B cell (primary cell): ENCODE results near the gene ANKS1B. TPM values are rescaled to one million over a fixed set of nuclear protein-coding genes. Genes with fewer than 3 reads are reported as not detected.

Experiments used
- ATAC-seq: fragments of 200-7000 bp; cut with Tn5 transposase; one replicate; pipeline ENCODE4 v1.10.0; 2021; ENCODE audit warnings: low read depth, mild to moderate bottlenecking, moderate number of reproducible peaks, moderate library complexity
- CTCF ChIA-PET: fragments of 350-600 bp; sonication (Branson Sonifier 250); formaldehyde crosslinking; loops from one replicate; lab custom pipeline; 2021; ENCODE audit warnings: antibody characterized with exemption, inconsistent platforms; lab: Charles Lee
- POLR2A ChIA-PET: fragments of 350-600 bp; sonication (Branson Sonifier 250); formaldehyde crosslinking; loops from one replicate; lab custom pipeline; 2021; ENCODE audit warnings: antibody characterized with exemption; lab: Charles Lee
- DNase-seq: peaks from one replicate; pipeline ENCODE4 v3.0.0; 2013
- H2AFZ ChIP-seq: 2 replicates; pipeline ENCODE4 v1.6.1; 2012; ENCODE audit warnings: mild to moderate bottlenecking, low read depth, low read length; ENCODE audit not compliant: insufficient read depth, poor library complexity, severe bottlenecking
- H3K27ac ChIP-seq, 2 donors: 1 replicate in 1 of 2; 2 replicates in 1 of 2; pipeline ENCODE4 v1.5.1; 2012 to 2013; ENCODE audit warnings: low read length in 2 of 2, mild to moderate bottlenecking in 2 of 2, moderate library complexity in 1 of 2
- H3K27me3 ChIP-seq, 4 experiments: fragments of 200-600 bp in 1 of 4; sonication (generic) in 1 of 4; replicated peaks in 1 of 4; 1 replicate in 2 of 4; 2 replicates in 2 of 4; pipeline versions ENCODE4 v1.6.1 to v1.7.0; 2013 to 2016; ENCODE audit warnings: low read length in 3 of 4, mild to moderate bottlenecking in 2 of 4, mixed read lengths in 1 of 4, moderate library complexity in 1 of 4; ENCODE audit not compliant: insufficient read depth in 4 of 4, control insufficient read depth in 3 of 4; ENCODE audit errors: control extremely low read depth in 1 of 4
- H3K36me3 ChIP-seq, 2 experiments: replicated peaks in 1 of 2; 1 replicate in 1 of 2; 2 replicates in 1 of 2; pipeline versions ENCODE4 v1.6.1 to v1.7.1; 2013; ENCODE audit warnings: low read length in 1 of 2; ENCODE audit not compliant: insufficient read depth in 2 of 2, control insufficient read depth in 1 of 2; ENCODE audit errors: control extremely low read depth in 1 of 2, extremely low read depth in 1 of 2
- H3K4me1 ChIP-seq, 2 donors: fragments of 200-600 bp in 1 of 2; sonication (generic) in 1 of 2; 1 replicate in 1 of 2; 2 replicates in 1 of 2; pipeline versions ENCODE4 v1.5.1 to v1.6.1; 2013 to 2017; ENCODE audit warnings: low read length in 2 of 2; ENCODE audit not compliant: control insufficient read depth in 2 of 2, insufficient read depth in 2 of 2
- H3K4me2 ChIP-seq: replicated peaks from 2 replicates; pipeline ENCODE3; 2012; ENCODE audit warnings: mild to moderate bottlenecking, low read depth, low read length; ENCODE audit not compliant: poor library complexity, severe bottlenecking
- H3K4me3 ChIP-seq, 5 experiments: fragments of 200-600 bp in 1 of 5; sonication (generic) in 1 of 5; 1 replicate in 3 of 5; 2 replicates in 2 of 5; pipeline versions ENCODE4 v1.5.1 to v1.7.0; 2011 to 2016; ENCODE audit warnings: low read length in 4 of 5, mild to moderate bottlenecking in 4 of 5, low read depth in 2 of 5, control low read depth in 1 of 5, moderate library complexity in 1 of 5; ENCODE audit not compliant: insufficient read depth in 1 of 5; ENCODE audit errors: control extremely low read depth in 1 of 5, extremely low read depth in 1 of 5
- H3K79me2 ChIP-seq: fragments of 200-600 bp; sonication (generic); one replicate; pipeline ENCODE4 v1.6.0; 2016; ENCODE audit warnings: low read length; ENCODE audit not compliant: control insufficient read depth, insufficient read depth
- H3K9ac ChIP-seq: fragments of 200-600 bp; sonication (generic); 2 replicates; pipeline ENCODE4 v1.6.1; 2017; ENCODE audit warnings: mild to moderate bottlenecking, low read length, moderate library complexity
- H3K9me3 ChIP-seq, 3 donors: one replicate each; pipeline versions ENCODE4 v1.6.1 to v1.7.1; 2013; ENCODE audit warnings: low read length in 2 of 3; ENCODE audit not compliant: control insufficient read depth in 2 of 3, insufficient read depth in 1 of 3; ENCODE audit errors: control extremely low read depth in 1 of 3
- H4K20me1 ChIP-seq: 2 replicates; pipeline ENCODE4 v1.6.0; 2012; ENCODE audit warnings: mild to moderate bottlenecking, low read length; ENCODE audit not compliant: insufficient read depth, control insufficient read depth, poor library complexity, severe bottlenecking
- H3K27ac Mint-ChIP-seq: one replicate; pipeline ENCODE4 v1.8.0; 2021; ENCODE audit warnings: mixed read lengths
- H3K27me3 Mint-ChIP-seq: one replicate; pipeline ENCODE4 v1.8.0; 2021; ENCODE audit warnings: mixed read lengths
- H3K4me1 Mint-ChIP-seq: one replicate; pipeline ENCODE4 v1.8.0; 2021; ENCODE audit warnings: mixed read lengths
- H3K4me3 Mint-ChIP-seq: one replicate; pipeline ENCODE4 v1.8.0; 2021; ENCODE audit warnings: mixed read lengths
- H3K9me3 Mint-ChIP-seq: one replicate; pipeline ENCODE4 v1.8.0; 2022; ENCODE audit warnings: mixed read lengths; ENCODE audit not compliant: insufficient read depth
- EZH2 ChIP-seq: IDR thresholded peaks from 2 replicates; pipeline ENCODE4 v1.6.1; 2012; ENCODE audit warnings: borderline replicate concordance, low read depth, mild to moderate bottlenecking, moderate library complexity, low read length; ENCODE audit not compliant: insufficient read depth, poor library complexity, severe bottlenecking
- WGBS: methylation state at CpG from one replicate; pipeline ENCODE4 v1.1.5; 2013; ENCODE audit warnings: missing lambda C conversion rate; ENCODE audit not compliant: insufficient coverage; 5-methylcytosine and 5-hydroxymethylcytosine counted together
- intact Hi-C: fragments of 100-400 bp; cut with micrococcal nuclease; formaldehyde crosslinking; loops from one replicate; pipeline ENCODE4 v1.10.0; 2022
- polyA plus RNA-seq: library from polyadenylated mRNA; depleted of rRNA; stranded (reverse); fragments of >200 nt; gene quantifications from 2 replicates; pipeline ENCODE4 v1.2.3, GENCODE V29; 2012
- total RNA-seq, 2 donors: library from RNA; stranded (reverse); fragments of 120-200 nt in 1 of 2; gene quantifications; 1 replicate in 1 of 2; 2 replicates in 1 of 2; pipeline versions ENCODE4 v1.2.3 to v1.2.4, GENCODE V29; 2013 to 2022
- TF ChIP-seq, protein P1 (sequence below): fragments of 200-600 bp; IDR thresholded peaks from one replicate; pipeline ENCODE4 v1.8.0; 2022; ENCODE audit warnings: antibody characterized with exemption, mild to moderate bottlenecking

ANKS1B gene
- total and polyA plus RNA-seq, 2 donors (not counting 1 experiment from before 2014, with no cell fraction given): not detected

GRCh38 chr12:99192489-99192888 is 792.2 kb downstream of the ANKS1B start:
- Histone ChIP-seq H2AFZ (no peak overlapping the region), H3K4me2 (no peak overlapping the region), H3K36me3 (no peaks in the 10 kb centered on the region), H3K9ac (no peak overlapping the region), H3K27me3 (no peaks in the 10 kb centered on the region), H3K4me3 (no peak overlapping the region), H3K9me3 (no peaks in the 10 kb centered on the region), H3K4me1 (no peaks in the 10 kb centered on the region), H3K79me2 (no peaks in the 10 kb centered on the region), H3K27ac (no peak overlapping the region), H4K20me1 (no peaks in the 10 kb centered on the region)
- Mint-ChIP-seq H3K4me3 (no peak overlapping the region), H3K27ac (no peak overlapping the region), H3K9me3 (peaks cover 5% of the 10 kb centered on the region), H3K4me1 (no peaks in the 10 kb centered on the region), H3K27me3 (no peaks in the 10 kb centered on the region)
- ATAC-seq (no peak), DNase-seq (no peak)
- no peak for TF ChIP-seq EZH2
- TF ChIP-seq, protein P1, sequence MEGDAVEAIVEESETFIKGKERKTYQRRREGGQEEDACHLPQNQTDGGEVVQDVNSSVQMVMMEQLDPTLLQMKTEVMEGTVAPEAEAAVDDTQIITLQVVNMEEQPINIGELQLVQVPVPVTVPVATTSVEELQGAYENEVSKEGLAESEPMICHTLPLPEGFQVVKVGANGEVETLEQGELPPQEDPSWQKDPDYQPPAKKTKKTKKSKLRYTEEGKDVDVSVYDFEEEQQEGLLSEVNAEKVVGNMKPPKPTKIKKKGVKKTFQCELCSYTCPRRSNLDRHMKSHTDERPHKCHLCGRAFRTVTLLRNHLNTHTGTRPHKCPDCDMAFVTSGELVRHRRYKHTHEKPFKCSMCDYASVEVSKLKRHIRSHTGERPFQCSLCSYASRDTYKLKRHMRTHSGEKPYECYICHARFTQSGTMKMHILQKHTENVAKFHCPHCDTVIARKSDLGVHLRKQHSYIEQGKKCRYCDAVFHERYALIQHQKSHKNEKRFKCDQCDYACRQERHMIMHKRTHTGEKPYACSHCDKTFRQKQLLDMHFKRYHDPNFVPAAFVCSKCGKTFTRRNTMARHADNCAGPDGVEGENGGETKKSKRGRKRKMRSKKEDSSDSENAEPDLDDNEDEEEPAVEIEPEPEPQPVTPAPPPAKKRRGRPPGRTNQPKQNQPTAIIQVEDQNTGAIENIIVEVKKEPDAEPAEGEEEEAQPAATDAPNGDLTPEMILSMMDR: no peak
- intact Hi-C loops: no loop called here
- ChIA-PET CTCF (no interaction called here), POLR2A (no interaction called here)
- no CpG with 5 or more reads among the region's 3 CpGs for WGBS

- Histone ChIP-seq H3K27me3 (no peaks in the 10 kb centered on the region), H3K79me2 (no peaks in the 10 kb centered on the region), H3K4me1 (no peaks in the 10 kb centered on the region), H4K20me1 (no peaks in the 10 kb centered on the region), H3K9me3 (no peaks in the 10 kb centered on the region), H3K4me3 (no peak overlapping the region), H2AFZ (no peak overlapping the region), H3K9ac (no peak overlapping the region), H3K36me3 (no peaks in the 10 kb centered on the region), H3K4me2 (no peak overlapping the region), H3K27ac (no peak overlapping the region)
- H3K4me1 Mint-ChIP-seq: no peaks in the 10 kb centered on the region
- H3K4me3 Mint-ChIP-seq: no peak overlapping the region
- intact Hi-C loops: no loop called here
- POLR2A ChIA-PET: no interaction called here
- ATAC-seq: no peak
- DNase-seq: no peak
- CTCF ChIA-PET: no interaction called here
- H3K27ac Mint-ChIP-seq: no peak overlapping the region
- H3K9me3 Mint-ChIP-seq: peaks cover 3% of the 10 kb centered on the region
- TF ChIP-seq, protein P1: no peak
- no peak for TF ChIP-seq EZH2
- H3K27me3 Mint-ChIP-seq: no peaks in the 10 kb centered on the region
- 83% methylated on average over 1 of the region's 4 CpGs for WGBS
Measured at GRCh38 chr12:99176871-99177270, 807.9 kb downstream of the ANKS1B start.
